Bone marrow (tissue), 2 donors: Measurements from ENCODE around the gene CALML3.

Source experiments
- DNase-seq, 2 donors: peaks; one replicate each; lab custom pipeline; 2025; lab: John Stamatoyannopoulos, UW

The CALML3 gene

DNA sequence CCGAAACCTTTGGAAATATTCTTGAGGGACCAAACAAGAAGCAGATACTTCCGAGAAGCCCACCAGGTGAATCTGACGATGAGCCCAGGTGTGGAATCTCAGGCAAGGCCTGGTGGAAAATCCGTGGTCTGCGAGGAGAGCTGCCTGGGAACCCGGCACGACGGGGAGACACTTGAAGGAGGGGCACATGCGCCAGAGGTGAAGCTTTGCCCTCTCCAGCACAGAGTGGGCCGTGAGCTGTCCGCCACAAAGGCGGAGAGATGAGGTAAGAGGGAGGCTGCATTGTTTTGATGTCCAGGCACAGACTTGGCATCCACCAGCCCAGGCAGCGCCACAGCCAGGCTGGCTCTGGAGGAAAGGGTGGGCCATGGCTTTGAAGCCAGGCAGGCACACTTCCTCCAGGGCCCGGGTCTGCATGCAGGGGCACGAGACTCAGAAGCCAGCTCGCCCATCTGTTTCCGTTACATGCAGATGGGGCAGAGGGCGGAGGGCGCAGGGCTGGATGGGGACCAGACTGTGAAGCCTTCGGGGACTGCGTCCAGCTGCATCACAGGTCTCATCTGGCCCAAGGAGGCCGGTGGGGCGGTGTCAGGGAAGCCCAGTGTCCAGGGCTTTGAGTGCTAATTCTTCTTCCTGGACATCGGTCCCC is 45.4 kb downstream of the CALML3 start:
- DNase-seq = no peak

DNA sequence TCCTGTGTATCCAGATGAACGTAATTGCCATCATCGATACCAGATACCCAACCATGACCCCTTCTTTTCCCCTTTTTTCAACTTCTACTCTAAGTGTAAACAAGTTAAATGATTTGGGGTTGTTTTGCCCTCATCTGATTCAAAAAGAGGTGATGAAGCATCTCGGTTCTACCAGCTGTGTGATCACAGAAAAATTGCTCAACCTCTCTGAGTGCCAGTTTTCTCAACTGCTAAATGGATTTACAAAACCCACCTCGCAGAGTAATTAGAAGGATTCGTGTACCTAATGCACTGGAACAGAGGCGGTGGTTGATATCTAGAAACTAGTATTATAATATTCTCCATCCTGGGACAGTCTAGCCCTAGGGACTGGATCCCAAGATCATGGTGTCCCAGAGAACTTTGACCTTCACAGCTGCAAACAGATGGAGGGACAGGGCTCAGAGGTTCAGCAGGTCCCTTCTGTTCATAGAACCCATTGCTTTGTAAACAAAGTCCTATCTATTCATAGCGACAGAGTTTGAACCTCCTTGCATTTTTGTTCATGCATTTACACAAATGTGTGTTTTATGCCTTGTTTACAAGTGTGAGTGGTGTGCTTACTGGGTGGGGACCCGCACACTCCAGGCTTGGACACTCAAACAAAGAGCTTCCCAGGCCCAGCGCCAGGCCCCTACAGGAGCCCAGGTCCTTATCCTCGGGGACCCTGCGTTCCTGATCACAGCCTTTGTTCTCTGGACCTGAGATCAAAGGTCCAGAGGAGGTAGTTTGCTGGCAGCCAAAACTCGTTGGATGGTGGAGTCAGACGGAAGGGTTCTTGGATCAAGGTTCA is 46.4 kb downstream of the CALML3 start:
- no peak for DNase-seq

DNA sequence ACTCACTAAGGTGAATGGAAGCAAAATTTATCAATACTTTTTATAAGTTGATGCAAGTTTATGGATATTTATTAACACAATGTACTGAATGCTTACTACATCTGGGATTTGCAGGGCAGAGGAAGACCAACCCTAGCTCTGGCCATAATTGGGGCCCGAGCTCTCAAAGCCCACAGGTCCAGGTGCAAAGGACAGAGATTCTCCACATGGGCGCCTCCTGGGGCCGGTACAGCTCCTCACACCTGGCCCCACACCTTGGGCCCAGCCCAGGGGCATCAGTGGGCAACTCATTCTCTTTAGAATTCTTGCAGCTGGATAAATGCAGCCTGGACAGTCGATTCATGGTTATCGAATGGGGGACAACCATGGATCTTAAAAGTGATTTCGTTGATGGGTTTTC is 47.1 kb downstream of the CALML3 start:
- DNase-seq = no peak

DNA sequence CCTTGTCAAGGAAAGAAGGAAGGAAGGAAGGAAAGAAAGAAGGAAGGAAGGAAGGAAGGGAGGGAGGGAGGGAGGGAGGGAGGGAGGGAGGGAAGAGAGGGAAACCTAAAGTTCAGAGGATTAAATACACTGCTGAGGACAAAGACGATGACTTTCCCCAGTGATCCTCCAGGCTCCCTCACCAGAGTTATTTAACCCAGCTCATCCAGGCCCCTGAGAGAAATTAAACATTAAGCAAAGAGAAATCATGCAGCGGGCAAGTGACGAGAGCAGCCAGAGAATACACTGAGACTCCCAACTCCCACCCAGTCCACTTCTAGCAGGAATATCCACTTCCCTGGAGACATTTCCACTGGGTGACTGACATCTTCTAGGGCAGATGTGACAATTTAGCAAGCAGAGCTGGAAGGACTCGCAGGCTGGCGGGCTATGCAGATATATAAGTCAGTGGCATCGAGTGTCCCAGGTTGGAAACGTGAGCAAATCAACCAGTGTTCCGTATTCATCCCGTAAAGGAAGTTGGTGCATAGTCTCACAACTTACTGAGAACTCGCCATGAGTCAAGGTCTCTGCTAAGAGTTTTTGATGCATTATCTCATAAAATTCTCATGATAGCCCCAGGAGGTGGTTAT is 48.7 kb downstream of the CALML3 start:
- no peak for DNase-seq

DNA sequence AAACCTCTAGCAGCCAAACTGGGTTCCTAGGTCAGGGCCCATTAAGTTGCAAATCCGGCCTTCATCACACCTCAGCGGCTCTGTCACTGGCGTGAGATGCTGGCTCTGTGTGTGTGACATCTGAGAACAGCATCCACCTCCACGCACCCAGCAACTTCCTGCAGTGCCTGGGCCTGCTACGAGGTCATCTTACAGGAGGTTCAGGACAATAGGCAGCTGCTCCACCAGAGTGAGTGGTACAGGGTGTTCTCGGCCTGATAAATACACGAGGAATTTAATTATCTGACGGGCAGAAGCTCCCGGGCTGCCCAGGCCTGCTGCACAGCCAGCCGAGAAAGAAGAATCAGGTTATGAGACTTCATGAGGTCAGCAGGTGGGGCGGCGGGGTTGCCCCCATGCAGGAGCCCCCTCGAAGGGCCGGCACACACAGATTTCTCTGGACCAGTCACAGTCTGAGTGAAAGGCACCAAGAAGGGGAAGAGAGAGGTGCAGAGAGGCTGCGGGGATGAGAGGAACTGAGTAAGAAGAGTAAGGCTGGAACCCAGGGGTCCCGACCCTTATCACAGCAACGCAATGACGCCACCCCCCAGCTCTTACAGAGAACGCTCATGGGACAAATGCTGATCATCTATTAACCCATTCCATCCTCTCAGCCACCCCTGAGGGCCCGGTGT is 49.3 kb downstream of the CALML3 start:
- no peak for DNase-seq

DNA sequence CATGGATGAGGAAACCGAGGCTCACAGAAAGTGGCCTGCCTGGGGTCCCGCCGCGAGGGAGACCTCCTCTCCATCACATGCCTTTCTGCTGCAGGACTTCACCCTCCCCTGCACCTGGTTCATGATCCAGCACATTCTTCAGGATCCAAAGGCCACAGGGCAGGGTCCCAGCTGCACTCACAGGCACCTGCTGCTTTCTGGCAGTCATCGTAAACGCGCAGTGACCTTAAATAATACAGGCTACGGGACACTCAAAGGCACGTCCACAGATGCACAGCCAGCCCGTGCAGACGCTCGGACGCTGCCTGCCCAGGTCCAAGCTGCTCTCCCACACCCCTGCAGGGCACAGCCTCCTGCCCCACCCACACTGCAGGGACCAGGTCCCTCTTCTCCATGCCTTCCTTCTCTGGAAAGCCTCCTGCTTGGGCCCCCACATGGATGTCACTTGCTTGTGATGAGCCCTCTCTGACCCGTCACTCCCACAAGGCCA is 49.9 kb downstream of the CALML3 start:
- no peak for DNase-seq

DNA sequence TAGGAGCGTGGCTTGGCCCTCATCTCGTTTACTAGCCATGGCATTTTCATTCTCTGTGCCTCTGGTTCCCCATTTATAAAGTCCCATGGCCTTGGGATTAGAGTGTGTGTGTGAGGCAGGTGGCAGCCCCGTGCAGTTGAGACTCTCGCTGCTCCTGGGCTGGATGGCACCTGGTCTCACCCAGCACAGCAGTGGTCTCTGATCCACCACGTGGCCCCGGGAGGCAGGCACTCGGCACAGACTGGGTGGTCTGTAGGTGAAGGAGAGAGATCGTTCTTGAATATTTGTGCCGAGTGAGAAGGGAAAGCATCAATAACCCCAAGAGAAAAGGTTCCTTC is 50.4 kb downstream of the CALML3 start:
- no peak for DNase-seq

DNA sequence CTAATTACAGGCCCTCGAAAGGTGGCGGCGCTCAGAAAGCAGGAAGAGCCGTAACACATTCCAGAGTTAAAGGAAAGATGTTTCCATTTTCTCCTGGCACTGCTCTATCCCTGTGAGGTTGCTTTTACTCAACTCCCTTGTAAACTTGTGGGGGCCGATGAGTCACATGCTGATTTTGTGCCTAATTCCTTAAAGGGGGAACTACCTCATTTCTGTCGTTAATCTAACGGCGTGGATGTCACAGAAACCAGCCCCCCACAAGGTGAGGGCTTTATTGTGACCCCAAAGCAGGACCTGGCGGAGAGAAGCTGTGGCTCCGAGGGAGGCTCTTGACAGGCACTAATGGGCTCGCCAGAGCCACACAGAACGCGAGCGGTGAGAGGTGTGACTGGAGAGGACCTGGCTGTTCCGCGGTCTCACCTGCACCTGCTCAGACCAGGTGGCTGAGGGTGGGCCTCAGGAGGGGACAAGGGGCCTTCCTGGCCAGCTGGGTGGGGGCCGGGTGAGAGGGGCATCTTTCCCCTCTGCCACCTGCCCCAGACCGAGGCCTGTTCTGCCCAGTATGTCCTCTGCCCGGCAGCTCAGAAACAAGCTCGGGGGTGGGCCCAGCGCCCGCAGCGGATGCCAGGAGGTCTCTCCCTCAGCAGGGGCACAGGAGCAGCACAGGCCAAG is 50.9 kb downstream of the CALML3 start:
- DNase-seq = no peak

DNA sequence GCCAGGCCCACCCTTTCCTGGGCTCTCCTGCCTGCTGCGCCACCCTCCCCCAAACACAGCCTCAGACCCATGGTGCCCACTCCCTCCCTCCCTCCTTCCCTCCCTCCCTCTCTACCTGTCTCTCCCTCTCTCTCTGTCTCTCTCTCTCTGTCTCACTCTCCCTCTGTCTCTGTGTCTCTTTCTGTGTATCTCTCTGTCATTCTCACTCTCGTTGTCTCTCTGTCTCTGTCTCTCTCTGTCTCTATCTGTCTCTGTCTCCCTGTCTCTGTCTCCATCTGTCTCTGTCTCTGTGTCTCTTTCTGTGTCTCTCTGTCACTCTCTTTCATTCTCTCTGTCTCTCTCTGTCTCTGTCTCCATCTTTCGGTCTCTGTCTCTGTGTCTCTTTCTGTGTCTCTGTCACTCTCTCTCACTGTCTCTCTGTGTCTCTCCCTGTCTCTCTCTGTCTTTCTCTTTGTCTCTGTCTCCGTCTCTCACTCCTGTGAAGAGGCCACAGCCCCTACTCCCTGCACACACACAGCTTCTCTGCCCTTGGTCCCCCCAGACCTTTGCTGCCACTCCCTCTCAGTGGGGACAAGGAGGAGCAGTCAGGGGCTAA is 51.5 kb downstream of the CALML3 start:
- DNase-seq = no peak
